Mesodermal cell (in vitro differentiated cells): ENCODE data around the gene PHF14.

Source experiments
- H3K27ac ChIP-seq: 2 replicates; pipeline ENCODE4 v1.7.0; 2013; ENCODE audit warnings: mild to moderate bottlenecking, low read depth, low read length, moderate library complexity; ENCODE audit not compliant: severe bottlenecking
- H3K36me3 ChIP-seq: 2 replicates; pipeline ENCODE4 v1.7.1; 2013; ENCODE audit warnings: mild to moderate bottlenecking, low read length, moderate library complexity; ENCODE audit not compliant: control insufficient read depth, insufficient read depth
- H3K4me1 ChIP-seq: one replicate; pipeline ENCODE4 v1.7.1; 2013; ENCODE audit warnings: mild to moderate bottlenecking, low read length; ENCODE audit not compliant: insufficient read depth, control insufficient read depth, poor library complexity, severe bottlenecking
- H3K4me3 ChIP-seq: 2 replicates; pipeline ENCODE4 v1.7.0; 2013; ENCODE audit warnings: low read length, control low read depth, mild to moderate bottlenecking; ENCODE audit not compliant: insufficient read depth, poor library complexity, severe bottlenecking; ENCODE audit errors: extremely low read depth
- H3K9me3 ChIP-seq: 2 replicates; pipeline ENCODE4 v1.7.1; 2013; ENCODE audit warnings: mild to moderate bottlenecking, low read length, moderate library complexity; ENCODE audit not compliant: control insufficient read depth
- WGBS, 2 experiments: methylation state at CpG; one replicate each; pipeline ENCODE4 v1.1.5; 2013; ENCODE audit warnings: missing lambda C conversion rate in 2 of 2; ENCODE audit not compliant: insufficient coverage in 2 of 2; 5-methylcytosine and 5-hydroxymethylcytosine counted together

Gene PHF14

GRCh38 chr7:11135573-11135972 lies 161.9 kb downstream of the PHF14 start:
- H3K4me1 ChIP-seq: peaks cover 2% of the 10 kb centered on the region

GRCh38 chr7:11141541-11141940 lies 167.9 kb downstream of the PHF14 start:
- no peaks in the 10 kb centered on the region for H3K4me1 ChIP-seq
- WGBS, 2 experiments: no CpG with 5 or more reads among the region's 3 CpGs
- H3K36me3 ChIP-seq: no peaks in the 10 kb centered on the region
- H3K4me3 ChIP-seq: no peak overlapping the region
- H3K27ac ChIP-seq: no peak overlapping the region
- H3K9me3 ChIP-seq: no peaks in the 10 kb centered on the region

More at GRCh38 chr7:11135573-11135972, 161.9 kb downstream of the PHF14 start:
- Histone ChIP-seq H3K4me3 (no peak overlapping the region), H3K27ac (no peak overlapping the region), H3K9me3 (no peaks in the 10 kb centered on the region), H3K36me3 (peaks cover 10% of the 10 kb centered on the region)
- no CpG with 5 or more reads among the region's 3 CpGs for WGBS, 2 experiments

- no peak overlapping the region for H3K27ac ChIP-seq
- H3K4me1 ChIP-seq: no peaks in the 10 kb centered on the region
- H3K9me3 ChIP-seq: no peaks in the 10 kb centered on the region
- WGBS, 2 experiments: no CpG with 5 or more reads among the region's 4 CpGs
- H3K4me3 ChIP-seq: no peak overlapping the region
- H3K36me3 ChIP-seq: peaks cover 5% of the 10 kb centered on the region
Observed at GRCh38 chr7:11153694-11154093, 180.0 kb downstream of the PHF14 start.

GRCh38 chr7:11155883-11156282 lies 182.2 kb downstream of the PHF14 start:
- H3K4me3 ChIP-seq: no peak overlapping the region
- H3K4me1 ChIP-seq: no peaks in the 10 kb centered on the region
- no peaks in the 10 kb centered on the region for H3K9me3 ChIP-seq
- WGBS, 2 experiments: no CpG with 5 or more reads among the region's 1 CpG
- no peak overlapping the region for H3K27ac ChIP-seq
- H3K36me3 ChIP-seq: no peaks in the 10 kb centered on the region

GRCh38 chr7:11161499-11161898 lies 187.8 kb downstream of the PHF14 start:
- Histone ChIP-seq H3K27ac (no peak overlapping the region), H3K4me1 (no peaks in the 10 kb centered on the region), H3K36me3 (no peaks in the 10 kb centered on the region), H3K4me3 (no peak overlapping the region), H3K9me3 (no peaks in the 10 kb centered on the region)
- WGBS, 2 experiments: no CpG with 5 or more reads among the region's 1 CpG

- Histone ChIP-seq H3K27ac (no peak overlapping the region), H3K36me3 (no peaks in the 10 kb centered on the region), H3K4me3 (no peak overlapping the region), H3K4me1 (no peaks in the 10 kb centered on the region), H3K9me3 (no peaks in the 10 kb centered on the region)
- WGBS, 2 experiments: no CpG with 5 or more reads among the region's 1 CpG
Observed at GRCh38 chr7:11163220-11163619, 189.5 kb downstream of the PHF14 start.

GRCh38 chr7:11166051-11166450 lies 192.4 kb downstream of the PHF14 start:
- WGBS, 2 experiments: 88% methylated on average over 1 of the region's 1 CpG; no CpG with 5 or more reads in 1 of the 2 experiments
- Histone ChIP-seq H3K4me1 (no peaks in the 10 kb centered on the region), H3K9me3 (no peaks in the 10 kb centered on the region), H3K36me3 (no peaks in the 10 kb centered on the region), H3K27ac (no peak overlapping the region), H3K4me3 (no peak overlapping the region)

GRCh38 chr7:11168650-11169170 lies 195.0 kb downstream of the PHF14 start:
- H3K4me3 ChIP-seq: no peak overlapping the region
- no CpG with 5 or more reads among the region's 1 CpG for WGBS, 2 experiments

GRCh38 chr7:11170175-11170574 lies 196.5 kb downstream of the PHF14 start:
- 75 to 100% methylated on average over 1 of the region's 2 CpGs for WGBS, 2 experiments
- H3K9me3 ChIP-seq: no peaks in the 10 kb centered on the region
- no peaks in the 10 kb centered on the region for H3K36me3 ChIP-seq
- no peak overlapping the region for H3K27ac ChIP-seq
- no peak overlapping the region for H3K4me3 ChIP-seq
- no peaks in the 10 kb centered on the region for H3K4me1 ChIP-seq

More at GRCh38 chr7:11168650-11169170, 195.0 kb downstream of the PHF14 start:
- H3K27ac ChIP-seq: no peak overlapping the region
- no peaks in the 10 kb centered on the region for H3K4me1 ChIP-seq
- no peaks in the 10 kb centered on the region for H3K9me3 ChIP-seq
- H3K36me3 ChIP-seq: no peaks in the 10 kb centered on the region

GRCh38 chr7:11170863-11171568 lies 197.3 kb downstream of the PHF14 start:
- Histone ChIP-seq H3K27ac (no peak overlapping the region), H3K36me3 (no peaks in the 10 kb centered on the region), H3K4me1 (no peaks in the 10 kb centered on the region), H3K4me3 (no peak overlapping the region), H3K9me3 (no peaks in the 10 kb centered on the region)
- no CpG with 5 or more reads among the region's 4 CpGs for WGBS, 2 experiments

GRCh38 chr7:11171569-11172192 lies 198.0 kb downstream of the PHF14 start:
- Histone ChIP-seq H3K9me3 (no peaks in the 10 kb centered on the region), H3K27ac (no peak overlapping the region), H3K36me3 (no peaks in the 10 kb centered on the region), H3K4me1 (no peaks in the 10 kb centered on the region), H3K4me3 (no peak overlapping the region)
- no CpG with 5 or more reads among the region's 5 CpGs for WGBS, 2 experiments
